Transverse colon (tissue), 4 donors: ENCODE data around the gene LMLN. TPM values are rescaled to one million over a fixed set of nuclear protein-coding genes. Genes with fewer than 3 reads are reported as not detected.

Experiments
- DNase-seq: peaks from one replicate; pipeline ENCODE4 v3.0.0-alpha.2; 2019
- H3K27ac ChIP-seq, 4 donors: fragments of 200-600 bp; sonication (generic); 2 replicates each; pipeline ENCODE4 v1.5.1; 2016 to 2018; ENCODE audit warnings: inconsistent platforms in 4 of 4
- H3K27me3 ChIP-seq: fragments of 200-600 bp; sonication (generic); 2 replicates; pipeline ENCODE4 v1.5.1; 2017; ENCODE audit warnings: inconsistent platforms
- H3K36me3 ChIP-seq, 4 donors: fragments of 200-600 bp; sonication (generic); 2 replicates each; pipeline ENCODE4 v1.5.1; 2017 to 2019; ENCODE audit warnings: inconsistent platforms in 4 of 4
- H3K4me1 ChIP-seq, 4 donors: fragments of 200-600 bp; sonication (generic); 2 replicates each; pipeline ENCODE4 v1.5.1; 2017 to 2020; ENCODE audit warnings: inconsistent platforms in 4 of 4
- H3K4me3 ChIP-seq, 4 donors: fragments of 200-600 bp; sonication (generic); 1 replicate in 1 of 4; 2 replicates in 3 of 4; pipeline versions ENCODE4 v1.5.1 to v1.6.1; 2017 to 2019; ENCODE audit warnings: inconsistent platforms in 4 of 4
- H3K9me3 ChIP-seq, 2 donors: fragments of 200-600 bp; sonication (generic); 2 replicates each; pipeline ENCODE4 v1.5.1; 2017 to 2019; ENCODE audit warnings: inconsistent platforms in 2 of 2
- CTCF ChIP-seq, 5 experiments: fragments of 200-600 bp in 3 of 5; fragments of 450-650 bp in 2 of 5; sonication (generic) in 3 of 5; IDR thresholded peaks; 1 replicate in 2 of 5; 2 replicates in 3 of 5; pipeline ENCODE4 v1.5.1; 2016 to 2017; ENCODE audit warnings: antibody characterized with exemption in 5 of 5, inconsistent platforms in 3 of 5, mild to moderate bottlenecking in 2 of 5, moderate library complexity in 1 of 5
- EP300 ChIP-seq: sonication (generic); formaldehyde crosslinking; IDR thresholded peaks from one replicate; pipeline ENCODE4 v1.6.1; 2017; ENCODE audit warnings: antibody characterized with exemption, low read depth
- POLR2A ChIP-seq: fragments of 450-650 bp; IDR thresholded peaks from one replicate; pipeline ENCODE4 v1.6.1; 2016; ENCODE audit warnings: antibody characterized with exemption, mild to moderate bottlenecking, moderate library complexity
- POLR2AphosphoS5 ChIP-seq, 3 donors: sonication (generic); formaldehyde crosslinking; IDR thresholded peaks; one replicate each; pipeline ENCODE4 v1.6.1; 2016; ENCODE audit warnings: antibody characterized with exemption in 3 of 3
- WGBS, 2 donors: methylation state at CpG; one replicate each; pipeline ENCODE4 v1.1.5; 2018; ENCODE audit warnings: low coverage in 1 of 2; 5-methylcytosine and 5-hydroxymethylcytosine counted together
- in situ Hi-C, 4 donors: fragments of 200-750 bp; cut with MboI; loops; one replicate each; pipeline versions ENCODE4 v1.15.0 to v1.15.1; 2017; ENCODE audit warnings: low sequenced_read_pairs in 3 of 4, low pct_ligation_motif_present in 1 of 4, low pct_unique_long_range_greater_than_20kb in 1 of 4
- intact Hi-C: fragments of 100-400 bp; cut with DNase I; formaldehyde crosslinking; loops from one replicate; pipeline ENCODE4 v1.15.1; 2023; ENCODE audit warnings: low total_unique reads
- total RNA-seq, 4 donors: library from RNA; depleted of rRNA; stranded (reverse); fragments of >200 nt; gene quantifications; one replicate each; pipeline ENCODE4 v1.1.0, GENCODE V29; 2016

LMLN gene
- total RNA-seq, 4 donors from 2014 or later: 1.00 to 11.2 (median 6.4) TPM

DNA sequence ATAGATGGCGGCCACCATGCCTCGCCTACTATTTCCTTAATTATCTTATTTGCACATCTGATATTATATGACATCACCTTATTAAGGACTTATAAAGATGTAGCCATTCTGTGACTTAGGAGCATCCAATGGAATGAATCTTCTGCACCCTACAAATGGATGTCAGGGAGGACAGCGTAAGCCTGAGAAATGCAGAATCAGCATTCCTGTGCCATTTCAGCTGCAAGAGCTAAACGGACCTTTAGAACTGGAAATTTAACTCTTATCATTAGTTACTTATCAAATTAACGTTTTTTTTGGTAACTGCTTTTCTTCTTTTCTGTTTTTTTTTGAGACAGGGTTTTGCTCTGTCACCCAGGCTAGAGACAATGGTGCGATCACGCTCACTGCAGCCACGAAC is 65.6 kb downstream of the LMLN start:
- TF ChIP-seq CTCF (IDR thresholded peaks at IDR 0.05) (no peak), POLR2AphosphoS5 (IDR thresholded peaks at IDR 0.05) (no peak), POLR2A (no peak), EP300 (no peak)
- Histone ChIP-seq H3K36me3 (peaks cover 0 to 5% (median 1%) of the 10 kb centered on the region in 4 donors), H3K4me3 (no peak overlapping the region), H3K27ac (no peak overlapping the region), H3K9me3 (no peaks in the 10 kb centered on the region), H3K4me1 (no peaks in the 10 kb centered on the region), H3K27me3 (no peaks in the 10 kb centered on the region)
- intact Hi-C loops (no loop called here), in situ Hi-C loops (no loop called here)
- WGBS, 2 donors: 89 to 90% methylated on average over 8 of the region's 8 CpGs
- DNase-seq: no peak

GRCh38 chr3:198026620-198027019 is 66.6 kb downstream of the LMLN start:
- H3K4me3 ChIP-seq: no peak overlapping the region
- in situ Hi-C loops: no loop called here

DNA sequence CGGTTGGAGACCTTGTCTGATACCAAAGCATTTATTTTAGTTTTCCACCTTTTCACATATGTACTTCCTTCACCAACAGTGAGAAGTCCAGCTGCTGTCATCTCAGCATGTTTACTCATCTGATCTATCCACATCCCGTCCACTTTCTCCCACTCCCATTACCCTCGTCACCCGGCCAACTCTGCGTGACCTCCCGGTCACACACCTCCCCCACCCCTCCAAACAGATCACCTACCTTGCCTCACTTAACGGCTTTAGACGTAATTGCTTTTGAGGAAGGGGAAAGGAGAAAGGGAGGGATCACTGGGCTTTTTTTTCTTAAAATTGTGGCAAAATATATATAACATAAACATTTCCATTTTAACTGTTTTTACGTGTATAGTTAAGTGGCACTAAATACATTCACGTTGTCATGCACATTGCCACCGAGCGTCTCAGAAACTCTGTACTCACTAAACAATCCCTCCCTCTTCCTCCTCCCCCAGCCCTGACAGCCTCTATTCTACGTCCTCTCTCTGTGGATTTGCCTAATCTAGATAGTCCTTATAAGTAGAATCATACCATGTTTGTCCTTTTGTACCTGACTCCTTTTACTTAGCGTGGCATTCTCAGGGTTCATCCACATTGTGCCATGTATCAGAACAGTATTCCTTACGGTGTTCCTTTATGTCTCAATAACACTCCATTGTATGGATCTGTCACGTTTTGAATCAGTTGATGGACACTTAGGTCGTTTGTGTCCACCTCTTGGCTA is 67.2 kb downstream of the LMLN start:
- no peak overlapping the region for H3K27ac ChIP-seq
- H3K9me3 ChIP-seq: no peaks in the 10 kb centered on the region
- H3K36me3 ChIP-seq: peaks cover 0 to 5% (median 0%) of the 10 kb centered on the region in 4 donors
- no peaks in the 10 kb centered on the region for H3K4me1 ChIP-seq
- intact Hi-C loops (no loop called here), in situ Hi-C loops (no loop called here)
- DNase-seq: no peak
- 87 to 88% methylated on average over 17 of the region's 17 CpGs for WGBS, 2 donors
- TF ChIP-seq EP300: no peak
- no peak for TF ChIP-seq POLR2A
- TF ChIP-seq POLR2AphosphoS5 (IDR thresholded peaks at IDR 0.05): no peak
- TF ChIP-seq CTCF (IDR thresholded peaks at IDR 0.05): no peak
- no peaks in the 10 kb centered on the region for H3K27me3 ChIP-seq
- no peak overlapping the region for H3K4me3 ChIP-seq

More at GRCh38 chr3:198026620-198027019, 66.6 kb downstream of the LMLN start:
- H3K27me3 ChIP-seq: no peaks in the 10 kb centered on the region
- H3K27ac ChIP-seq: no peak overlapping the region
- H3K9me3 ChIP-seq: no peaks in the 10 kb centered on the region
- WGBS, 2 donors: 84 to 87% methylated on average over 4 to 5 of the region's 5 CpGs
- no peak for DNase-seq
- no peak for TF ChIP-seq EP300
- TF ChIP-seq CTCF (IDR thresholded peaks at IDR 0.05): no peak
- no peak for TF ChIP-seq POLR2A
- no peak for TF ChIP-seq POLR2AphosphoS5 (IDR thresholded peaks at IDR 0.05)
- peaks cover 0 to 5% (median 0%) of the 10 kb centered on the region in 4 donors for H3K36me3 ChIP-seq
- H3K4me1 ChIP-seq: no peaks in the 10 kb centered on the region
- intact Hi-C loops: no loop called here

DNA sequence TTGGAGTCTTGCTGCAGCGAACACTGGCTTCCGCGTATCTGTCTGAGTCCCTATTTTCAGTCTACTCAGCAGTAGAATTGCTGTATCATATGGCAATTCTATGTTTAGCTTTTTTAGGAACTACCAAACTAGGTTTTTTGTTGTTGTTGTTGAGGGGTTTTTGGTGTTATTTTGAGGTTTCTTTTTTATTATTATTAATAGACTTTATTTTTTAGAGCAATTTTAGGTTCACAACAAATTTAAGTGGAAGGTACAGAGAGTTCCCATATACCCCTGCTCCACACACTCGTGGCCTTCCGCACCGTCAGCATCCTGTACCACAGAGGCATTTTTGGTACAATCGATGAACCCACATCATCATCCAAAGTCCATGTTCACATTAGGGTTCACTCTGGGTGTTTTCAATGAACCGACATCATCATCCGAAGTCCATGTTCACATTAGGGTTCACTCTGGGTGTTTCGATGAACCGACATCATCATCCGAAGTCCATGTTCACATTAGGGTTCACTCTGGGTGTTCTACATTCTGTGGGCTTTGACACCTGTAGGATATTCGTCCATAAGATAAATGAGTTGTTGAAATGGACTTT is 67.9 kb downstream of the LMLN start:
- TF ChIP-seq POLR2AphosphoS5 (IDR thresholded peaks at IDR 0.05) (no peak), POLR2A (no peak), CTCF (IDR thresholded peaks at IDR 0.05) (no peak), EP300 (no peak)
- H3K27ac ChIP-seq: no peak overlapping the region
- in situ Hi-C loops (no loop called here), intact Hi-C loops (no loop called here)
- no peak overlapping the region for H3K4me3 ChIP-seq
- DNase-seq: no peak
- no peaks in the 10 kb centered on the region for H3K27me3 ChIP-seq
- H3K9me3 ChIP-seq: no peaks in the 10 kb centered on the region
- 96 to 99% methylated on average over 12 to 13 of the region's 13 CpGs for WGBS, 2 donors
- no peaks in the 10 kb centered on the region for H3K4me1 ChIP-seq
- H3K36me3 ChIP-seq: peaks cover 0 to 5% (median 0%) of the 10 kb centered on the region in 4 donors
